Esophagus squamous epithelium (tissue), 5 donors: ENCODE results near the gene FOXP1. TPM values are rescaled to one million over a fixed set of nuclear protein-coding genes. Genes with fewer than 3 reads are reported as not detected.

Experiments used
- DNase-seq: peaks from one replicate; lab custom pipeline; 2025; lab: John Stamatoyannopoulos, UW
- H3K27ac ChIP-seq, 4 donors: fragments of 200-600 bp; sonication (generic); one replicate each; pipeline ENCODE4 v1.5.1; 2016 to 2019; ENCODE audit warnings: mild to moderate bottlenecking in 1 of 4
- H3K27me3 ChIP-seq, 4 donors: fragments of 200-600 bp; sonication (generic); 1 replicate in 3 of 4; 2 replicates in 1 of 4; pipeline versions ENCODE4 v1.5.1 to v1.6.0; 2017 to 2021; ENCODE audit warnings: antibody characterized with exemption in 1 of 4
- H3K36me3 ChIP-seq, 3 donors: fragments of 200-600 bp; sonication (generic); one replicate each; pipeline ENCODE4 v1.5.1; 2016 to 2019
- H3K4me1 ChIP-seq, 3 donors: fragments of 200-600 bp; sonication (generic); one replicate each; pipeline ENCODE4 v1.5.1; 2017 to 2019
- H3K4me3 ChIP-seq, 4 donors: fragments of 200-600 bp; sonication (generic); 1 replicate in 3 of 4; 2 replicates in 1 of 4; pipeline ENCODE4 v1.5.1; 2016 to 2019; ENCODE audit warnings: mild to moderate bottlenecking in 2 of 4, moderate library complexity in 1 of 4
- H3K9me3 ChIP-seq, 3 donors: fragments of 200-600 bp; sonication (generic); one replicate each; pipeline ENCODE4 v1.5.1; 2016 to 2019
- POLR2A ChIP-seq, 4 donors: fragments of 450-650 bp; IDR thresholded peaks; one replicate each; pipeline ENCODE4 v1.6.1; 2017; ENCODE audit warnings: antibody characterized with exemption in 4 of 4, mild to moderate bottlenecking in 4 of 4, moderate library complexity in 3 of 4
- WGBS, 2 donors: methylation state at CpG; one replicate each; pipeline ENCODE4 v1.1.5; 2018; 5-methylcytosine and 5-hydroxymethylcytosine counted together
- intact Hi-C: fragments of 100-400 bp; cut with DNase I; formaldehyde crosslinking; loops from one replicate; pipeline ENCODE4 v1.15.0; 2022
- total RNA-seq, 4 donors: library from RNA; depleted of rRNA; stranded (reverse); fragments of >200 nt; gene quantifications; one replicate each; pipeline ENCODE4 v1.1.0, GENCODE V29; 2016
- TF ChIP-seq, protein P1 (sequence below), 6 experiments: fragments of 450-650 bp in 4 of 6; fragments of 200-600 bp in 2 of 6; sonication (generic) in 2 of 6; IDR thresholded peaks; one replicate each; pipeline ENCODE4 v1.5.1; 2016 to 2019; ENCODE audit warnings: antibody characterized with exemption in 6 of 6, mild to moderate bottlenecking in 4 of 6, moderate library complexity in 4 of 6
- donor health status: DM: yes; HTN: yes; CAD: no.

The FOXP1 gene
- total RNA-seq, 4 donors from 2014 or later = 49.1 to 124 (median 61.1) TPM

DNA sequence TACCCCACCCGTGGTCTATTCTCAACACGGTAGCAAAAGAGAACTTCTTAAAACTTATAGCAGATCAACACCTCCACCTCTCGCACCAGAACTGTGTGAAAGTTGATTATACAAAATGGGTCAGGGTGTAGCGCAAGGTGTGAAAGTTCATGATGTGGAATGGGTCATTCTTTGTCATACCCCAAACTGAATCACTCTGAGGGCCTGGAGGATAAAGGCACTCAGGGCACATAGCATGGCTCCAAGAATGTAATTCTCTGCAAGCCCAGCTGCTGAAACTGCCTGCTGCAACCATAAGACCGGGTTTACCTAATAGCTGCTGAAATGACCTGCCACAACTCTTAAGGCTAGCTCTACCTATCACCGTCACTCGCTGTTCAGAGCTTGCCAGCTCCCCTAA is 70.0 kb downstream of the FOXP1 start:
- Histone ChIP-seq H3K27ac (no peak overlapping the region), H3K36me3 (no peaks in the 10 kb centered on the region), H3K4me3 (no peak overlapping the region), H3K9me3 (no peaks in the 10 kb centered on the region), H3K27me3 (no peaks in the 10 kb centered on the region), H3K4me1 (peaks cover 0 to 38% (median 2%) of the 10 kb centered on the region in 3 donors)
- TF ChIP-seq, protein P1, sequence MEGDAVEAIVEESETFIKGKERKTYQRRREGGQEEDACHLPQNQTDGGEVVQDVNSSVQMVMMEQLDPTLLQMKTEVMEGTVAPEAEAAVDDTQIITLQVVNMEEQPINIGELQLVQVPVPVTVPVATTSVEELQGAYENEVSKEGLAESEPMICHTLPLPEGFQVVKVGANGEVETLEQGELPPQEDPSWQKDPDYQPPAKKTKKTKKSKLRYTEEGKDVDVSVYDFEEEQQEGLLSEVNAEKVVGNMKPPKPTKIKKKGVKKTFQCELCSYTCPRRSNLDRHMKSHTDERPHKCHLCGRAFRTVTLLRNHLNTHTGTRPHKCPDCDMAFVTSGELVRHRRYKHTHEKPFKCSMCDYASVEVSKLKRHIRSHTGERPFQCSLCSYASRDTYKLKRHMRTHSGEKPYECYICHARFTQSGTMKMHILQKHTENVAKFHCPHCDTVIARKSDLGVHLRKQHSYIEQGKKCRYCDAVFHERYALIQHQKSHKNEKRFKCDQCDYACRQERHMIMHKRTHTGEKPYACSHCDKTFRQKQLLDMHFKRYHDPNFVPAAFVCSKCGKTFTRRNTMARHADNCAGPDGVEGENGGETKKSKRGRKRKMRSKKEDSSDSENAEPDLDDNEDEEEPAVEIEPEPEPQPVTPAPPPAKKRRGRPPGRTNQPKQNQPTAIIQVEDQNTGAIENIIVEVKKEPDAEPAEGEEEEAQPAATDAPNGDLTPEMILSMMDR (IDR thresholded peaks at IDR 0.05) = no peak
- no peak for TF ChIP-seq POLR2A (IDR thresholded peaks at IDR 0.05)
- WGBS, 2 donors = 89 to 93% methylated on average over 7 of the region's 7 CpGs
- no peak for DNase-seq
- intact Hi-C loops = no loop called here

DNA sequence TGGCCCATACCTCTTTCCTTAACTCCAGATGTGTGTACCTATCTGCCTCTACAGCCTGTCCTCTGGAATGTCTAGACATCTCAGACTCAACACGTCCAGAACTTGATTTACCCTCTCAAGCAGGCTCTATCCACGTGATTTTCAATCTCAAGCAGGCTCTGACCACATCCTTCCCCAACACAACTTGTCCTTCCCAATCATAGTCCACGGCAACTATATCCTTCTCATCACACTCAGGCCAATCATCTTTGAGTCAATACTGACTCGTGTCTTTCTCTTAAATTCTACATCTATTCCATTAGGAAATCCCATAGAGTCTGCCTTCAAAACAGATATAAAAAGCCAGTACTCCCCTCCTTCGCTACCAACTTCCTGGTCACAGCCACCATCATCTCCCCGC is 70.4 kb downstream of the FOXP1 start:
- Histone ChIP-seq H3K4me3 (no peak overlapping the region), H3K27ac (no peak overlapping the region), H3K4me1 (peaks cover 0 to 38% (median 2%) of the 10 kb centered on the region in 3 donors), H3K36me3 (no peaks in the 10 kb centered on the region), H3K9me3 (no peaks in the 10 kb centered on the region), H3K27me3 (no peaks in the 10 kb centered on the region)
- 73 to 84% methylated on average over 6 of the region's 6 CpGs for WGBS, 2 donors
- TF ChIP-seq POLR2A (IDR thresholded peaks at IDR 0.05) = no peak
- TF ChIP-seq, protein P1 (IDR thresholded peaks at IDR 0.05) = no peak
- DNase-seq = no peak
- intact Hi-C loops = no loop called here

GRCh38 chr3:71512544-71512943 is 71.0 kb downstream of the FOXP1 start:
- Histone ChIP-seq H3K27ac (no peak overlapping the region), H3K4me1 (peaks cover 0 to 37% (median 2%) of the 10 kb centered on the region in 3 donors), H3K4me3 (no peak overlapping the region), H3K27me3 (no peaks in the 10 kb centered on the region), H3K9me3 (no peaks in the 10 kb centered on the region), H3K36me3 (no peaks in the 10 kb centered on the region)
- TF ChIP-seq, protein P1 (IDR thresholded peaks at IDR 0.05) = no peak
- TF ChIP-seq POLR2A (IDR thresholded peaks at IDR 0.05) = no peak
- intact Hi-C loops = no loop called here
- WGBS, 2 donors = 90 to 93% methylated on average over 3 to 4 of the region's 4 CpGs
- no peak for DNase-seq

GRCh38 chr3:71512000-71512399 is 71.5 kb downstream of the FOXP1 start:
- TF ChIP-seq POLR2A (IDR thresholded peaks at IDR 0.05) = no peak
- TF ChIP-seq, protein P1 (IDR thresholded peaks at IDR 0.05) = peak in 4 of 6 experiments; percentile 9 to 49 (median 26)
- Histone ChIP-seq H3K4me1 (peaks cover 0 to 31% (median 2%) of the 10 kb centered on the region in 3 donors), H3K27me3 (no peaks in the 10 kb centered on the region), H3K27ac (no peak overlapping the region), H3K36me3 (no peaks in the 10 kb centered on the region), H3K4me3 (no peak overlapping the region), H3K9me3 (no peaks in the 10 kb centered on the region)
- intact Hi-C loops = no loop called here
- WGBS, 2 donors = 54 to 59% methylated on average over 3 of the region's 3 CpGs
- no peak for DNase-seq

- intact Hi-C loops = no loop called here
- TF ChIP-seq POLR2A (IDR thresholded peaks at IDR 0.05) = no peak
- no peak for DNase-seq
- H3K4me1 ChIP-seq = peaks cover 0 to 27% (median 2%) of the 10 kb centered on the region in 3 donors
- H3K9me3 ChIP-seq = no peaks in the 10 kb centered on the region
- no peak overlapping the region for H3K4me3 ChIP-seq
- no peaks in the 10 kb centered on the region for H3K36me3 ChIP-seq
- H3K27me3 ChIP-seq = no peaks in the 10 kb centered on the region
- no peak overlapping the region for H3K27ac ChIP-seq
Measured at GRCh38 chr3:71511446-71511845, 72.1 kb downstream of the FOXP1 start.

GRCh38 chr3:71511037-71511436 is 72.5 kb downstream of the FOXP1 start:
- no peak overlapping the region for H3K27ac ChIP-seq
- DNase-seq = no peak
- no peak overlapping the region for H3K4me3 ChIP-seq
- intact Hi-C loops = no loop called here
- no peaks in the 10 kb centered on the region for H3K27me3 ChIP-seq
- no peaks in the 10 kb centered on the region for H3K36me3 ChIP-seq
- no peak for TF ChIP-seq POLR2A (IDR thresholded peaks at IDR 0.05)
- TF ChIP-seq, protein P1 (IDR thresholded peaks at IDR 0.05) = no peak
- 55 to 70% methylated on average over 3 of the region's 3 CpGs for WGBS, 2 donors
- H3K9me3 ChIP-seq = no peaks in the 10 kb centered on the region
- H3K4me1 ChIP-seq = peaks cover 0 to 23% (median 2%) of the 10 kb centered on the region in 3 donors
